ENCODE data around the gene CCDC14.
"Not testable (repeated sequence)": the region's sequence is repeated elsewhere in the genome, so short reads cannot be mapped to it uniquely, and the experiment has no call there.

Gene CCDC14

DNA sequence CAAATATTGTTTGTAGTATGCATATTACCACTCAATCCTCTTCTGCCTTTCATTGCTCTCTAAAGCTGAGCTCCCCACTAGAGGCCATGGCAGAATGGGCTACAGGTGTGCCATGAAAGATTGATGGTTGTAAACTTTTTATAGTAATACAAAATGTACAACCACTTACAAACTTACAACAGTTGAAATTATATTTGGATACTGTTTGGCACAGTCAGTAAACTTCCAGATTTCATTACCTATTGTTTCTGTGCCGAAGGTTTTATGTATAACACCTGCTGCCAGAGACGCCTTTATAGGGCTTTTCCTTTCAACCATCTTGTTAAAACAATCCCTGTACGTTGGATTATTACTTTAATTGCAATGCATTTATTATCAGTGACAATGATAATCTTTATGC, 23.9 kb upstream of the CCDC14 start:
- TF ChIP-seq ZFX (IDR thresholded peaks at IDR 0.05; ENCODE audit: borderline replicate concordance), result no peak
- TF ChIP-seq, protein P1, sequence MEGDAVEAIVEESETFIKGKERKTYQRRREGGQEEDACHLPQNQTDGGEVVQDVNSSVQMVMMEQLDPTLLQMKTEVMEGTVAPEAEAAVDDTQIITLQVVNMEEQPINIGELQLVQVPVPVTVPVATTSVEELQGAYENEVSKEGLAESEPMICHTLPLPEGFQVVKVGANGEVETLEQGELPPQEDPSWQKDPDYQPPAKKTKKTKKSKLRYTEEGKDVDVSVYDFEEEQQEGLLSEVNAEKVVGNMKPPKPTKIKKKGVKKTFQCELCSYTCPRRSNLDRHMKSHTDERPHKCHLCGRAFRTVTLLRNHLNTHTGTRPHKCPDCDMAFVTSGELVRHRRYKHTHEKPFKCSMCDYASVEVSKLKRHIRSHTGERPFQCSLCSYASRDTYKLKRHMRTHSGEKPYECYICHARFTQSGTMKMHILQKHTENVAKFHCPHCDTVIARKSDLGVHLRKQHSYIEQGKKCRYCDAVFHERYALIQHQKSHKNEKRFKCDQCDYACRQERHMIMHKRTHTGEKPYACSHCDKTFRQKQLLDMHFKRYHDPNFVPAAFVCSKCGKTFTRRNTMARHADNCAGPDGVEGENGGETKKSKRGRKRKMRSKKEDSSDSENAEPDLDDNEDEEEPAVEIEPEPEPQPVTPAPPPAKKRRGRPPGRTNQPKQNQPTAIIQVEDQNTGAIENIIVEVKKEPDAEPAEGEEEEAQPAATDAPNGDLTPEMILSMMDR (IDR thresholded peaks at IDR 0.05), result no peak
- H3K27ac ChIP-seq, result no peak overlapping the region

DNA sequence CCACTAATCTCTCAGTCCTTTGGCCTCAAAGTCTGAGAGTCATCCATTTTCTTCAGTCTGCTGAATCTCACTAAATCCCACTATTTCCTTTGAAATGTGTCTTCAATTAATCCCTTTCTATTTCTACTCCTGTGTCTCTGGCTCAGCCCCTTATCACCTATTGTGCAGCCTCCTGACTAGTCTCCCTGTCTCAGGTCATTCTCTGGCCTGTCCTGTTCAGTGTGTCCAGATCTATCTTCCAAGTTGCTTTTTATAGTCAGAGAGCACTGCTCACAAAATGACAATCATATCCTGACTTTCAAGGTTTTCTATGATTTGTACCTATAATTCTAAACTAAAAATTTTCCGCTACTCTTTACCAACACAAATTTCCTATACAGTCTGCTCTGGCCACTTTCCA, 23.3 kb upstream of the CCDC14 start:
- TF ChIP-seq, protein P1 (IDR thresholded peaks at IDR 0.05), result no peak
- TF ChIP-seq ZFX (IDR thresholded peaks at IDR 0.05; ENCODE audit: borderline replicate concordance), result no peak
- no peak overlapping the region for H3K27ac ChIP-seq

DNA sequence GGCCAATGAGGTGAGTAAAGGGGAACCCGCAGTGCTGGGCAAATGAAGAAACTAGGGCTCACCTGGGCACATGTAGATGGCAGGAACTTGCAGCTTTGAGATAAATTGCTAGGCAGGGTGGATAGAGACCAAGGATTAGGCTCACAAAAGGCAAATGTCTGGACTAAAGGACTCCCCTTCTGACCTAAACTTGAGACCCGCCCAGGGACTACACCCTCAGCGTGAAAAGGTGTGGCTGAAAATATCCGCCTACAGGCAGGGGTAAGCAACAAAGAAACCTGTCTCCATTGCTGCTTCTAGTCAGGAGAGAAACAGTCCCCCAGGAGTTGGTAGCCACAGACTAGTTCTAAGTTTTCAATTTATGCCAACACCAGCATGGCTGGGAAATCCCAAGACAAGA, 20.3 kb upstream of the CCDC14 start:
- H3K27ac ChIP-seq, result not testable (repeated sequence)

DNA sequence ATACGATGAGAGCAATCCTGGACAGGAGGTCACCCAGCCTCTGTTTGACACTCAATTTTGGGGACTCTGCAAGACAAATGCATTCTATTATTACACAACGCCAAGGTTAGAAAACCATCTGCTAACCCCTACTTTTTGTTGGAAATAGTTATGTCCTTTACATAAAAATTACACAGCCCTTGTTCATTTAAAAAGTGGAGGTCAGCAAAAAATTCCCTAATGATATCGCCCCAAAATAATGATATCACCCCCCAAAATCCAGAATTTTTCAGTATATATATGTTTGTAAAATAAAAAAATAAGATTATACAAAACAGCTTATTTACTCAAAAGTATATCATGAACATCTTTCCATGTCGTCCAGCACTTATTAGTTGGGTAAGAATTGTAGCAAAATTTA, 19.5 kb upstream of the CCDC14 start:
- TF ChIP-seq, protein P1 (IDR thresholded peaks at IDR 0.05), result no peak
- no peak overlapping the region for H3K27ac ChIP-seq

DNA sequence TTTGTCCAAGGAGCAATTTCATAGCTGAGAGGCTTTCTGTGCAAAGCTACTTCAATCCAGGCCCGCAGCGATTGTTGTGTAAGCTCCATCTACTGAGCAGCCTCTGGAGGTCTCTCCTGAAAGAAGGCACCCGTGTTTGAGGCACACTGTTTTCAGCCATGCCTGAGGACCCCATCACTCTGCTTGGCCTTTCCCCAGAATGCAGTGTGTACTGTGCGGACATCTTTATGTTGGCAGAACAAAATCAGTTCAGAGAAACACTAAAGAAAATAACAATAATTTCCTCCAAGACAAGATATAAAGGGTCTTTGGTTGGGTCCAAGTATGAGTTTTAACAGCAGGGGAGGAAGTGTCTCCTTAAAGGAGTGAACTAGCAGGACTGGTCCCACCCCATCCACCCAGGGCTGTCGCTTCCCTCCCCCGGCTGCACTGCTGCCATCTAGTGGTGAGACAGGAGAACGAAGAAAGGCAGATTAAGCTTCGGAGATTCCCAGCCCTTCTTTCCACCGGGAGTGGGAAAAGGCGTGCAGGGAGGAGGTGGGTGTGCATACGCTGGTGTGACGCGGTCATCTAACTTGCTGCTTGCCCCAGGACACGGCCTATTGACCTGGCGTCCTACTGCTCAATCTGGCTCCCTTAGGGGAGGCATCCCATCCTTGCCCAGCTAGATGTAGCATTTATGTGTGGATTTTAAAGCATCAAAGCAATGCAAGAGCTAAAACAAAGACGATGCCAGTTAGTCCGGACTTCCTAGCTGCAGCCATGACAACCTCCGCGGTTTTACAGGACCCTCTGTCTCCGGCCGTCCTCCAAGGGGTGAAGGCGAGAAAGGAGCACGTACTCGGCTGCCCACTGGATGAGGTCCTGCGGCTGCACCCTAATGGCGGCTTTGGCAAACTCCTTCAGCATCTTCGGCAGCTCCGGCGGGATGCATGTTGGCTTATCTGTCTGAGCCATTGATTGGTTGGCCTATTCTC, 18.8 kb upstream of the CCDC14 start:
- TF ChIP-seq, protein P1 (IDR thresholded peaks at IDR 0.05), result peak; percentile 89
- not testable (repeated sequence) for H3K27ac ChIP-seq

DNA sequence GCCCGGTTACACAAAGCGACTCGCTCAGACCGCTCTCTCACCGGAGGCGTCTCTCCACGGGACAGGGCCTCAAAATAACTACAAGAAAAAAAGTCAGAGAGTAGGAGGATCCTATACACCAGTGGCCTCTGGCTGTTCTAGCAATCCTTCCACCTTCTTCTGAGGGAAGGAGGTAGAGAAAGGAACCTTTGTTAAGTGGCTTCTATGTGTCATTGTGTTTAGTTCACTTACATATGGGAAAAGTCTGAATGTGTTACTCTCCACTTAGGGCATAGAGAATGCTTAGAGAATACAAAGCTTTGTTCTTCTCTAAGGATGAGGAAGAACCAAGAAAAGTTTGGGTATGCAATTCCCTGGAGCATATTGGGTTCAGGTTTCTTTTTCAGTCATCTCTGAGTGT, 15.9 kb upstream of the CCDC14 start:
- not testable (repeated sequence) for H3K27ac ChIP-seq

DNA sequence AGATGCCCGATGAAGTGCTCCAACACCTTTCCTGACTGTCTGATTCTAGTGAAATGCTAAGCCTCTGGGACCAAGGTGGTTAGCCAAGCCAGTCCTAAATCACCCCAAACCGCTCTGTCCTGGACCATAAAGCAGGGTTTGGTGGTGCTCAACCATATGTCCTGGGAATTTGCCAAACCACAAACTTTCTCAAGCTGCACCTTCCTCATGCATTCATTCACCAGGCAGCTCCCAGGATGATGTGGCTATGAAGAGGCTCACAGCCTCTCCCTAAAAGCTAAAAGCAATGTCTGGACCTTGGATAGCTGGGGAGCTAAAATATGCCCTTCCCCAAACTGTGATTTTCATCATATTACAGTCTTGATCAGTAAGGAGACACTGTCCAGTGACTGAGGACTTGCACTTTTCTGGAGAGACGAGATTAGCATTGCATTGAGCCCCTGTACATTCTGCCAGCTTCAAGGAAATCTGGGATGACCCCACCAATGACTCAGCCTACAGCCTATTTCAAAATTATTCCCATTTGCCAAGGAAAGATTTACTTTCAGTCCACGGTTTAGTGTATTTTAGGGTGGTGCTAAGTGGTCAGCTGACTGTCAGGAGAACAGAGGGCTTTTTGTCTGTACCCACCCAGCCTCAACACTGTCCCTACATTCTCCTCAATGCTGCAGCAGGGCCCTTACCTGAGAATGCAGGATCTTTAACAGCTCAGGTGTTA, 15.3 kb upstream of the CCDC14 start:
- not testable (repeated sequence) for H3K27ac ChIP-seq

DNA sequence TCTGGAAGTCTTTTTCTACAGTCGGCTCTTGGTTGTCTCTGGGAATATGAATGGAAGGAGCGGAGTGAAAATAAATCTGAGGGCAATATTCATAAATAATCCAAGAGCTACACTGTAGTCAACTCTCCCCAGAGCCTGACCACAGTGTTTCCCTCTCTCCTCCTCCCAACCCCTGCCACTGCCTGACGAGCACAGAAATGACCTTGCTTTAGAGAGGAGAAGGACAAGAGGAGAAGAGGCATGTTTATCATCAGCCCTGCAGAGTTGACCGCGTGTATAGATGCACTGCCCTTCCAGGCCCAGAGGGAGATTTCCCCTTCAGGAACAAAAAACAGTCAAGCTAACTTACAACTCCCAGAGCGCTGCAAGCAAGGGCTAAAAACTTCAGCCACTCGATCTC, 14.0 kb upstream of the CCDC14 start:
- H3K27ac ChIP-seq, result not testable (repeated sequence)

DNA sequence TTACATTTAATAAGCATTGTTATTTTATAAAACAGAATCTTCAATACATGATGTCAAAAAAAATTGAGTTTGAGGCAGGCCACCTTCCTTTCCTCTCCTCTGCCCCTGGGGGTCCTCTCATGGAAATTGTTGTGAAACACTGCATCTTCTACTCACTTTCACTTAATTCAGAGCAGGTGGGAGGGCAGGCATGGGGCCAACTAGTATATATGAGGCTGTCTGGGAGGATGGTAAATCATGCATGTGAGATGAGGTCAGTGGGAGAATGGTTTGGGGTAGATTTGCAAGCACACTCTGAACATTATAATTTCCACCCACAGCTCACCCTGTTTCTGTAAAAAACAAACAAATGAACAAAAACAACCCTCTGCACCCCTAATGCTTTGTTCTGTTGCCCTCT, 10.4 kb upstream of the CCDC14 start:
- no peak for TF ChIP-seq ZFX (IDR thresholded peaks at IDR 0.05; ENCODE audit: borderline replicate concordance)
- TF ChIP-seq, protein P1 (IDR thresholded peaks at IDR 0.05), result no peak
- no peak overlapping the region for H3K27ac ChIP-seq

DNA sequence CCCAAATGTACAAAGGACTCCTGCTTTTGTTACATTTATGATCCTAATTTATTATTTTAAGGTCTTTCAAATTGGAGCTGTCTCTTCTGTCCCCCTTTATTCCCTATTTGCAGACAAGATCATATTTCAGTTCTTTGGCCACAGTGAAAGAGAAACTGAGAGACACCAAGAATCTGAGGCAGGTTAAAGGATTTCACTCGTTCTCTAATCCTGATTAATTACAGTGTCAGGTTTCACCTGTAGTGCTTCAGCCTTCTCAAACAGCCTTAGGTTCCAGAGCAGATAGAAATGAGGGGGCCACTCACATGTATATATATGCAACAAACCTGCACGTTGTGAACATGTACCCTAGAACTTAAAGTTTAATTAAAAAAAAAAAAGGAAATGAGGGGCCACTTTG, 6.2 kb upstream of the CCDC14 start:
- H3K27ac ChIP-seq, result not testable (repeated sequence)

DNA sequence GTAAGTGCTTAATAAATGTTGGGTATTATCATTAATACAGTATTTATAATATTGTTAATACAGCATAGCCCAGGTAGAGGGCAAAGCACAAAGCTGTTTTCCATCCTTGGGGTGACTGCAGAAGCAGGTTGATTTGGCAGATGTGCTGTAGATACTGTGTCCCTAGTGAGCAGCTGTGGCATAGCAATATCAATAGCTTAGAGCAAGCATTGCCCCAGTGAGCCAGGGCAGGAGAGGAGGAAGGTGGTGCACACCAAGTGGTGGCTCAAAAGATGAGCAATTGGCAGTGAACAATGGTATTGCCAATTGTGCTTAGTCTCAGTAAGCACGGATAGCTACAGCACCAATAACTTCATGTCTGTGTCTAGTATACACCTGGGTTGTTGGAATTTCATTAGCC, 5.8 kb upstream of the CCDC14 start:
- not testable (repeated sequence) for H3K27ac ChIP-seq

DNA sequence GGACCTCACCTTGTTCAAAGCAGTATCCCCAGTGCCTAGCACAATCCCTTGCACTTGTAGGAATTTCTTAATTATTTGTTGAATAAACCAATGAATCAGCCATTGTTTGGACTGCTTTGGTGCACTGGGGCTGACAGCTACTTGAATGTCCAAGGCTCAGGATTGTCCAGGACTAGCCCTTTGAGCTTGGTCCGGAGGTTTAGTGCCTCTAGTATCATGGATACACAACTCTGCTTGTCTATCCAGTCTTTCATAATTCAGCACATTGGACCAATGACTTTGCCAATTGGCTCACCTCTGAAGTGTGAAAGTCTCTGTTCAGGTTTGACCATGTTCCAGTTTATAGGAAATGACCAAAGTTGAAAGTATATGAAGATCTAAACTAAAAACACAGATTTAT, 3.8 kb upstream of the CCDC14 start:
- H3K27ac ChIP-seq, result not testable (repeated sequence)

Measured in 22Rv1 (cell line).